Central memory CD8-positive, alpha-beta T cell (primary cell): ENCODE results near the gene CUL9.
A peak's percentile ranks its signal among the peaks of the same experiment; 100 is the strongest.

Source experiments
- ATAC-seq: fragments of 150-1000 bp; cut with Tn5 transposase; replicated peaks from 2 replicates; pipeline ENCODE4 v1.10.0; 2022; ENCODE audit warnings: mild to moderate bottlenecking, moderate FRiP score, moderate number of reproducible peaks; ENCODE audit not compliant: poor library complexity, severe bottlenecking; ENCODE audit errors: extremely low read depth
- DNase-seq, 2 donors: peaks; one replicate each; pipeline ENCODE4 v3.0.0; 2021; ENCODE audit warnings: low spot score in 2 of 2
- H3K27ac Mint-ChIP-seq: one replicate; pipeline ENCODE4 v1.8.0; 2022; ENCODE audit warnings: low read depth, mild to moderate bottlenecking, moderate library complexity, mixed read lengths
- H3K27me3 Mint-ChIP-seq: one replicate; pipeline ENCODE4 v1.8.0; 2022; ENCODE audit warnings: mixed read lengths
- H3K36me3 Mint-ChIP-seq: one replicate; pipeline ENCODE4 v1.8.0; 2022; ENCODE audit warnings: mild to moderate bottlenecking, moderate library complexity, mixed read lengths; ENCODE audit not compliant: insufficient read depth
- H3K4me1 Mint-ChIP-seq: one replicate; pipeline ENCODE4 v1.8.0; 2022; ENCODE audit warnings: mixed read lengths
- H3K4me3 Mint-ChIP-seq: one replicate; pipeline ENCODE4 v1.8.0; 2022; ENCODE audit warnings: mild to moderate bottlenecking, moderate library complexity, mixed read lengths
- H3K9me3 Mint-ChIP-seq: one replicate; pipeline ENCODE4 v1.8.0; 2022; ENCODE audit warnings: mixed read lengths

Gene CUL9

DNA sequence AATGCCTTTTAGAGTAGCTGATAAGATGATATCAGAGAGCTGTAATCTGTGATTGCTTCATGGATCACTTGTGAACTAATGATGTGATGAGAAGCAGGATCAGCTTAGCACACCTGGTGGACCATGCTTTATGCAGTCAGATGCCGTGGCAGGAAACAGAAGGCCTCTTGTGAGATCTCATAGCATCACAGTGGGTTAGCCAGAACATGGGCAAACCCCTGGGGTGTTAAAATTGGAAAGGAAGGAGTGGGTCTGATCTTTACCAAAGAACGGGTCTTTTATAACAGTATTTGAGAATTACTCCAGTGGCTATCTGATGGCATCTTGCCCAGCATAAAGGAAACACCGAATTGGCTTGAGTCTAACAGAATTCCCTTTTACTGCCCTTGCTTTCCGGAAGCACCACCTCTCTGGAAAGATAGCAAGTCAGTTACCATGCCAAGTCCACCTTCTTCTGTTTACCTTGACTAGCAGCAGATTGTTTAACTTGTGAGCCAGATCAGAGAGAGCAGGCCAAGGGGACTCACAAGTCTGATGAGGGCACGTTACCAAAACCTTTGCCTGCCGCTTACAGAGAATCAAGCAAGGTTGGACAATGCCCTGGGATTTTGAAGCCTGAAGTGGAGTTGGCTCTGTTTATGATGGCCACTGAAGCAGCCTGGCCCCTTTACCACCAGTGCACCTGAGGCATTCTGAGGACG lies 31.8 kb upstream of the CUL9 start:
- no peaks in the 10 kb centered on the region for H3K9me3 Mint-ChIP-seq
- no peak overlapping the region for H3K27ac Mint-ChIP-seq
- H3K36me3 Mint-ChIP-seq, result no peaks in the 10 kb centered on the region
- ATAC-seq, result no peak
- H3K4me1 Mint-ChIP-seq, result no peaks in the 10 kb centered on the region
- no peaks in the 10 kb centered on the region for H3K27me3 Mint-ChIP-seq
- DNase-seq, result no peak
- H3K4me3 Mint-ChIP-seq, result no peak overlapping the region

DNA sequence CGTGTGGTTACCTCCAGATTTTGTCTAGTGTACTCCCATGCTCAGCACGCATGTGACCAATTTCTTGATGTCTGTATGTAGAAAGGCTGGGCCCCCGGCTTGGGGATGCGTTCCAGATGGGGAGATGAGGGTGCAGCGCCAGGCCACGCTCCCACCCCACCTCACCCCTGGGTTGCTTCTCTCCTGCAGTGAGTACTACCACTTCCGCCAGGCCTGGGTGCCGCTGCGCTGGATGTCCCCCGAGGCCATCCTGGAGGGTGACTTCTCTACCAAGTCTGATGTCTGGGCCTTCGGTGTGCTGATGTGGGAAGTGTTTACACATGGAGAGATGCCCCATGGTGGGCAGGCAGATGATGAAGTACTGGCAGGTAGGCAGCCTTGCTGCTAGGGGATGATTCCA lies 22.4 kb upstream of the CUL9 start:
- H3K27ac Mint-ChIP-seq, result no peak overlapping the region
- H3K4me1 Mint-ChIP-seq, result no peaks in the 10 kb centered on the region
- ATAC-seq, result no peak
- no peak overlapping the region for H3K4me3 Mint-ChIP-seq
- H3K27me3 Mint-ChIP-seq, result no peaks in the 10 kb centered on the region
- no peaks in the 10 kb centered on the region for H3K9me3 Mint-ChIP-seq
- no peaks in the 10 kb centered on the region for H3K36me3 Mint-ChIP-seq
- DNase-seq, result no peak

DNA sequence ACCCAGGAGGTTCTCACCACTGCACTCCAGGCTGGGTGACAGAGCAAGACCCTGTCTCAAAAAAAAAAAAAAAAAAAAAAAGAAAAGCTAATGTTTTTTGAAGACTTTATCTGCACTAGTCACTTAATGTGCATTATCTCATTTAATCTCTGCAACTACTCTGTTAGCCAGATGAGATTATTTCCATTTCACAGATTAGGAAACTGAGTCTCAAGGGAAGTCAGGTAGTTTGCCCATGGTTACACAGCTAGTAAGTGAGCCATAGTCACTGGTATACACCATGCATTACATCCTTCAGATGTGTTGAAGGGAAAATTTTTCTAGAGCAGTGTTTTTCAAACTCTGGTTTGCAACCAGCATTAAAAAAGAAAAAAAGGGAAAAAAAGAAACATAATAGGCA lies 18.1 kb upstream of the CUL9 start:
- no peaks in the 10 kb centered on the region for H3K27me3 Mint-ChIP-seq
- H3K27ac Mint-ChIP-seq, result no peak overlapping the region
- no peak overlapping the region for H3K4me3 Mint-ChIP-seq
- no peaks in the 10 kb centered on the region for H3K4me1 Mint-ChIP-seq
- ATAC-seq (no peak), DNase-seq (no peak)
- H3K9me3 Mint-ChIP-seq, result no peaks in the 10 kb centered on the region
- no peaks in the 10 kb centered on the region for H3K36me3 Mint-ChIP-seq

DNA sequence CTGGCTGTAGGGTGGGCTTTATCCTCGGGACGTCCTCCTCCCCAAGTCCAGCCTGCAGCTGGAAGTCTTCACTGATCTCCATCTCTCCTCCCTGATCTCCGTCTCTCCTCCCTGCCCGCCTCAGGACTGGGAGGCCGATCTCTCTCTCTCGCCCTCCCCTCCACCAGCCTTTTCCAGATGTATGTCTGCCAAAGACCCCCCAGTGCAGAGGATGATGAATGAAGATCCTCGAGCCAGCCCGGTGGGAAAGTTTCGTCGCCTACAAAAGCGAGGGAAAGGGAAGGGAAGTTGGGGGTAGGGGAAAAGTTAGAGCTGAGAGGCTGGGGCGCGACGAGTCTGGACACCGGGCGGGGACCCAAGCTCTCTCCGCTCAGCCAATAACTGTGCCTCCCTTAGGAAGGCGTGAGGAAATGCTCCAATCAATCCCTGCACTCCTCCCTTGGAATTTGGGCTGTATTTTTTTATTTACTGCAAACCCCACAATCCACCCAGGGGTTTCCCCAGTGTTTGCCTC lies 11.5 kb upstream of the CUL9 start:
- peak overlapping the region; percentile 92 for H3K27ac Mint-ChIP-seq
- no peaks in the 10 kb centered on the region for H3K27me3 Mint-ChIP-seq
- DNase-seq, result no peak
- ATAC-seq, result no peak
- H3K36me3 Mint-ChIP-seq, result peaks cover 13% of the 10 kb centered on the region
- H3K4me1 Mint-ChIP-seq, result peaks cover 39% of the 10 kb centered on the region
- peak overlapping the region; percentile 86 for H3K4me3 Mint-ChIP-seq
- no peaks in the 10 kb centered on the region for H3K9me3 Mint-ChIP-seq

DNA sequence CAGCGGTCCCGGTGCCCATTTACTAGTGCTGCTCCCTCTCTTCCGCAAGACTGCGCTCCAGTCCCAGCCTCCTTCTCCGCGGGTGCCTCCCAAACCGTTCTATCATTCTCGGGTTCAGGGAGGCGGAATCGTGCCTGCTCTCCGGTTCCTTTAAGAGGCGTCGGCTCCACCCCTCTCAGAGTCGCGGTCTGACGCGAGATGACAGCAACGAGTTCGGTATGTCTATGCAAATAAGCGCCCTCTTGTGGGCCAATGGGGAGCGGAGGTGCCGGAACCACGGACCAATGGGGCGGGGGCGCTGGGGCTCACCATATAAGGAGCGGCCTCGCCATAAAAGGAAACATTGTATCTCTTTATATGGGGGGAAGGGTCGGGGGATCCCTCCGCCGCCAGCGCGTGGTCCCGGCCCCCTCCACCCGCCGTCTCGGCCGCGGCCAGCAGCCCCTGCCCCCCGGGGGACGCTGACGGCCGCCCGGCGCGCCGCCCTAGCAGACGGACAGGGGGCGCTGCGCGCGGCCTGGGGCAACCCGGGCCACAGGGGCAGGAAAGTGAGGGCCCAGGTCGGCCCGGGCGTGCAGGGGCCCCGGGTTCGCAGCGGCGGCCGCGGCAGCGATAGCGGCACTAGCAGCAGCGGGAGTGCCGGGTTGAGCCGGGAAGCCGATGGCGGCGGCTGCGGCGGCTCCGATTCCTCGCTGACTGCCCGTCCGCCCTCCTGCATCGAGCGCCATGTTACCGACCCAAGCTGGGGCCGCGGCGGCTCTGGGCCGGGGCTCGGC lies 10.9 kb upstream of the CUL9 start, which contains the start of gene SRF:
SRF (plus strand) TSS at position 339 of the 776 bp plus-strand sequence; CDS start at position 727, 388 bp downstream.
- Mint-ChIP-seq H3K27me3 (no peaks in the 10 kb centered on the region), H3K4me3 (peak within 1 kb of the TSS; percentile 86), H3K27ac (peak within 1 kb of the TSS; percentile 92), H3K36me3 (peaks cover 14% of the 10 kb centered on the region), H3K9me3 (no peaks in the 10 kb centered on the region), H3K4me1 (peaks cover 43% of the 10 kb centered on the region)
- DNase-seq (peak; percentile 98 to 99), ATAC-seq (peak; percentile 79)

DNA sequence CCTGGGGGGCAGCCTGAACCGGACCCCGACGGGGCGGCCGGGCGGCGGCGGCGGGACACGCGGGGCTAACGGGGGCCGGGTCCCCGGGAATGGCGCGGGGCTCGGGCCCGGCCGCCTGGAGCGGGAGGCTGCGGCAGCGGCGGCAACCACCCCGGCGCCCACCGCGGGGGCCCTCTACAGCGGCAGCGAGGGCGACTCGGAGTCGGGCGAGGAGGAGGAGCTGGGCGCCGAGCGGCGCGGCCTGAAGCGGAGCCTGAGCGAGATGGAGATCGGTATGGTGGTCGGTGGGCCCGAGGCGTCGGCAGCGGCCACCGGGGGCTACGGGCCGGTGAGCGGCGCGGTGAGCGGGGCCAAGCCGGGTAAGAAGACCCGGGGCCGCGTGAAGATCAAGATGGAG lies 10.3 kb upstream of the CUL9 start:
- no peaks in the 10 kb centered on the region for H3K9me3 Mint-ChIP-seq
- peak; percentile 15 for ATAC-seq
- DNase-seq, result peak in 1 of 2 donors; percentile 25

DNA sequence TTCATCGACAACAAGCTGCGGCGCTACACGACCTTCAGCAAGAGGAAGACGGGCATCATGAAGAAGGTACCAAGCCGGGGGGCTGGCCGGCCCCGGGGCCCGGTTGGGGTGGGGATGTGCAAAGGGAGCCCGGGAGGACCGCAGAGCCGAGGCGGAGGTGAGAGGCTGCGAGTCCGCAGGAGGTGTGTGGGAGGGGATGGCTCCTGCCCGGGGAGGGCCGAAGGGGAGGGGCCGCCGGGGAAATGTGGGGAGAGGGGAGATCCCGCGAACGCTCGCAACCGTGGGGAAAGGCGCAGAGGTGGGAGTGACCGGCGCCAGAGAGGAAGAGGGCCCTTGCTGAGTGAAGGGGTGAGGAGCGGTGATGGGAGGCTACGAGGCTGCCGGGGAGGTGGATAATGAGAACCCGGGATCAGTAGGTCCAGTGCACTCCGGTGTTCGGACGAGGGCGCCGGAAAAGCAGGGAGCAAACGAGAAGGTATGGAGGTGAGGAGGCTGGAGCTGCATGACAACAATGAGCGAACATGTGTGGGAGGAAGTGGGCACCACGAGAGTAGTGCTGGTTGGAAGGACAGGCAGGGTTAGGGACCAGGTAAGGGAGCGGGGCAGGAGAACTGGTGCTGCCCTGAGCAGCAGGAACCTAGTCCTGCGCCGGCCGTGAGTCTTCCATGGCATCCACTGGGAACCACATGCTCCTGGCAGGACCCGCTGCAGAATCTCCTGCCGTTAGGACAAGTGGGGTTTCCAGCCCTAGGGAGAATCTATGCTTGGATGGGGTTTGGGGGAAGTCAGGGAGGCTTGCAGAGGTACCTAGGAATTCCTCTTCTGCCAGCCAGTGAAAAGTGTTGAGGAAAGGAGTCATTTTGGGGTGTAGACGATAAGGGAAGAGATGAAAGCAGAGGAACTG lies 9.6 kb upstream of the CUL9 start:
- Mint-ChIP-seq H3K27ac (peak overlapping the region; percentile 92), H3K36me3 (peaks cover 22% of the 10 kb centered on the region), H3K4me1 (peaks cover 45% of the 10 kb centered on the region), H3K9me3 (no peaks in the 10 kb centered on the region), H3K27me3 (no peaks in the 10 kb centered on the region), H3K4me3 (peak overlapping the region; percentile 86)
- peak; percentile 15 to 20 for DNase-seq
- ATAC-seq, result no peak

More for the DNA sequence above, 10.3 kb upstream of the CUL9 start:
- Mint-ChIP-seq H3K27ac (peak overlapping the region; percentile 92), H3K27me3 (no peaks in the 10 kb centered on the region), H3K4me1 (peaks cover 45% of the 10 kb centered on the region), H3K36me3 (peaks cover 20% of the 10 kb centered on the region), H3K4me3 (peak overlapping the region; percentile 86)

DNA sequence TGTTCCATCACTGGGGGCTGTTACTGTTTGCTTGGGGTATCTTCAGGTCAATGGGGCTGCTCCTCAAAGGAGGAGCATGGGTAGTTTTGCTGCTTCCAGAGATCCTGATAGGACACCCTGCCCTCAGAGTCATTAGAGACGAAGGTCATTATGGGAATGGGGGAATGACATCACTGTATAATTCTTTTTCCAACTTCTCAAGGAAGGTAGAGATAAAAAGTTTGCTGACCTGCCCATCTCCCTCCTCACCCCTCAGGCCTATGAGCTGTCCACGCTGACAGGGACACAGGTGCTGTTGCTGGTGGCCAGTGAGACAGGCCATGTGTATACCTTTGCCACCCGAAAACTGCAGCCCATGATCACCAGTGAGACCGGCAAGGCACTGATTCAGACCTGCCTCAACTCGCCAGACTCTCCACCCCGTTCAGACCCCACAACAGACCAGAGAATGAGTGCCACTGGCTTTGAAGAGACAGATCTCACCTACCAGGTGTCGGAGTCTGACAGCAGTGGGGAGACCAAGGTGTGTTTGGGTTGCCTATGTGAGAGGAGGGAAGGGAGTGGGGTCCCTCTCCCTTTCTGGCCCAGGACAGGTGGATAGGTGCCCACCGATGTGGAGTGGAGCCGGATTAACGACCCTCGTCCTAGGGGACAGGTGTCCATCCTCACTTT lies 8.3 kb upstream of the CUL9 start:
- H3K4me1 Mint-ChIP-seq, result peaks cover 45% of the 10 kb centered on the region

DNA sequence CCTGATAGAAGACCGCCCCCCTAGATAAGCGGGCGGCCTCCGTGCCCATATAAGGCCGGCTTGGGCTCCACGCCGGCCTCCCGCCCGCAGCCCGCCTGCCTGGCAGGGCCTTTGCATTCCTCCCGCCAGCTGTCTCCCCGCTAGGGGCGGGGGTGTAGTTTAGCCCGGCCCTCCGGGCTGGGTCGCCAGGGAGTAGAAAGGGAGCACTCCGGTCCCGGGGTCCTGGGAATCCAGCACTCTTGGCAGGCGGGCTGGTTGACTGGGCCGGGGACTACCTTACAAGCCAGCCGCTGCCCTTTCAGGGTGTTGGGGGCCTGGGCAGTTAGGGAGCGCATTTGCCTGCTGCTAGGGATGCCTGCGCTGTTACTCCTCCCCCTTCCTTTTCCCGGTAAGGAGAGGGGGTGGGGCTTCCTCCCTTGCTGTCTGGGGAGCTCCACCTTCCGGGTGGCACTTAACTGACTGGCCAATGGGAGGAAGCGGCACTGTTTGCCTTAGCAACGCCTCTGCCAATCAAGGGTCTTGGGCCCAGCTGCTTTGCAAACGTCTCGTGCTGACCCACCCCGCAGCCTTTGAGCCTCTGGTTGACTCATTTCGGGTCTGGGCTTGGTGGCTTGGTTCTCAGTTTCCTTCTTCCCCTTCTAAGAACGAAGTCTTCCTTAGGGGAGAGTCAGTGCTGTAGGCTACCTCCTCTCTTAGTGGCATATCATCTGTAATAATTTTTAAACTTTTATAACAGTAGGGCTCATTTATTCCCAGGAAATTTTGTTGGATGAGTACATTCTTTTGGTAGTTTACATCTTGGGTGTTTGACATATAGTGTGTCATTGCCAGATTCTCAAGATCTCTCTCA lies 7.5 kb upstream of the CUL9 start:
- ATAC-seq, result peak; percentile 59
- Mint-ChIP-seq H3K9me3 (no peaks in the 10 kb centered on the region), H3K4me1 (peaks cover 45% of the 10 kb centered on the region), H3K36me3 (peaks cover 34% of the 10 kb centered on the region), H3K27me3 (no peaks in the 10 kb centered on the region), H3K27ac (peak overlapping the region; percentile 92), H3K4me3 (peak overlapping the region; percentile 86)
- DNase-seq, result peak; percentile 71 to 85

More for the DNA sequence above, 8.3 kb upstream of the CUL9 start:
- Mint-ChIP-seq H3K9me3 (no peaks in the 10 kb centered on the region), H3K36me3 (peaks cover 30% of the 10 kb centered on the region), H3K27me3 (no peaks in the 10 kb centered on the region), H3K27ac (peak overlapping the region; percentile 92), H3K4me3 (peak overlapping the region; percentile 86)
- no peak for ATAC-seq
- peak in 1 of 2 donors; percentile 21 for DNase-seq

DNA sequence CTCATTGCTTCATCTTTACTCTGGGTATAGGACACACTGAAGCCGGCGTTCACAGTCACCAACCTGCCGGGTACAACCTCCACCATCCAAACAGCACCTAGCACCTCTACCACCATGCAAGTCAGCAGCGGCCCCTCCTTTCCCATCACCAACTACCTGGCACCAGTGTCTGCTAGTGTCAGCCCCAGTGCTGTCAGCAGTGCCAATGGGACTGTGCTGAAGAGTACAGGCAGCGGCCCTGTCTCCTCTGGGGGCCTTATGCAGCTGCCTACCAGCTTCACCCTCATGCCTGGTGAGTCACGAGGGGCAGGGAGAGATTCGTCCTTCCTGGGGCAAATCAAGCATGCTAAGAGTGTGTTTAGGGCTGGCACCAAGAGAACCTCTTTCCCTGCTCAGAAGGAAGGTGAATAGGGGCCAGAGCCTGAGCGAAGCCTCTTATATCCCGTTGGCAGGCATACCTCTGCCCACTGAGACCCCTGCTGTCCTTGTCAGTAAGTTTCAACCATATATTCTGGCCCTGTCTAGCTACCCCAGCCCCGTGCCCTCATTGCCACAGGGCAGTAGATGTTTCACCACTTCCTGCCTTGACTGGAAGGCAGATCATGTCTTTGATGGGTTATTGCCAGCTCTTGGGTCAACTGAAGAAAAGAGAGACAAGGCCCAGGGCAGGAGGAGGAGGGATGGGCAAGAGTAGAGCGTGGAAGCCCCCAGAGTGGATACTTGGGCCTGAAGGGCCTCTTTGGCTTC lies 6.1 kb upstream of the CUL9 start:
- ATAC-seq, result no peak
- DNase-seq, result no peak
- Mint-ChIP-seq H3K4me1 (peaks cover 43% of the 10 kb centered on the region), H3K27ac (no peak overlapping the region), H3K9me3 (no peaks in the 10 kb centered on the region), H3K36me3 (peaks cover 33% of the 10 kb centered on the region), H3K4me3 (no peak overlapping the region), H3K27me3 (no peaks in the 10 kb centered on the region)

DNA sequence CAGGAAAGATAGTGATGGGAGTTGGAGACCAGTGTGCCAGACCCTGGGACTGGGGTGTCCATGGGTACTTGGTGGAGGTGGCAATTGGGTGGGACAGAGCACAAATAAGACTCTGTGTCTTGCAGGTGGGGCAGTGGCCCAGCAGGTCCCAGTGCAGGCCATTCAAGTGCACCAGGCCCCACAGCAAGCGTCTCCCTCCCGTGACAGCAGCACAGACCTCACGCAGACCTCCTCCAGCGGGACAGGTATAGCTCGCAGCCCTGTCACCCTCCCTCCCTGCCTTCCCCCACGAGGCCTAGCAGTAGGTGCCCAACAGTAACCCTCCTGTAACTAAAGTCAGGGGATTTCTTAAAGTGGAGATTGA lies 5.6 kb upstream of the CUL9 start:
- no peaks in the 10 kb centered on the region for H3K9me3 Mint-ChIP-seq
- peaks cover 32% of the 10 kb centered on the region for H3K36me3 Mint-ChIP-seq
- ATAC-seq, result no peak
- DNase-seq, result no peak
- peaks cover 45% of the 10 kb centered on the region for H3K4me1 Mint-ChIP-seq
- no peak overlapping the region for H3K4me3 Mint-ChIP-seq
- no peak overlapping the region for H3K27ac Mint-ChIP-seq
- no peaks in the 10 kb centered on the region for H3K27me3 Mint-ChIP-seq
